ENCODE results near the gene SCLY.

DNA sequence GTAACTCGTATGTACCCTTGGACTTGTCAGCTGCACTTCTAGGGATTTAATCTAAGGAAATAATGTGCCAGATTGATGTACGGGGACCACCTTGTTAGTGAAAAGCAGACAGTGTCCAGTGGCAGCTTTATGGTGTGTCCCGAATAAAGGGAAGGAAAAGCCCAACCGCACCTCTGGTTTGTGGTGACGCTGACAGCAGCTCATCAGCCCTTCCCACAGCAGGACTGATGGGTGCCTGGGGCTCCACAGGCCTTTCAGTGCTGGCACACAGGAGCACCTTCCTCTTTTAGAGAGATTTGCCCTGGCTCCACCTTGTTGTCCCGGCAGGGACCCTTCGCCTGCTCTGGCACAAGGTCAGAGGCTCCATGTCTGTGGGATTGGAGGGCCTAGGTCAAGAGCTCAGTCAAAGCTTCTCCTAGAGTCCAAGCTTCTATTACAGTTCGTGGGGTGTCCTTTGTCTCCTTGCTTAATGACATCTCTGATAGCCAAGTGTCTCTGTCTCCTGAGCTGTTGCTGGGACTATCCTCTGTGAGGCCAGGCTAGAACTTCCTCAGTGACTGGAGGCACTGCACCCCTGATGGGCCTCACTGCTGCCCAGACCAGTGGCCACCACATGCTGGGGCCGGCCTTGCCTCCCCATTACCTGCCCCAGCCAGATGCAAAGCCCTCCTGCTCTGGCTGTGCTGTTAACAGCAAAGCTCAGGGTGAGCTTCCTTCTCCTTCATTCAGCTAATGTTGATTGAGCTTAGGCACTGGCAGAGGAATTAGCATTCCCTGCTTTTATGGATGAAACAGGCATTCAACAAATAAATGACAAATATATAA lies 33.0 kb upstream of the SCLY start:
- no peak for TF ChIP-seq ISL1 (CRISPR knock-in tag; IDR thresholded peaks at IDR 0.05)
- TF ChIP-seq ZFP3 (CRISPR knock-in tag; IDR thresholded peaks at IDR 0.05), result no peak
- TF ChIP-seq GLIS3 (CRISPR knock-in tag; IDR thresholded peaks at IDR 0.05), result no peak
- TF ChIP-seq, protein P1, sequence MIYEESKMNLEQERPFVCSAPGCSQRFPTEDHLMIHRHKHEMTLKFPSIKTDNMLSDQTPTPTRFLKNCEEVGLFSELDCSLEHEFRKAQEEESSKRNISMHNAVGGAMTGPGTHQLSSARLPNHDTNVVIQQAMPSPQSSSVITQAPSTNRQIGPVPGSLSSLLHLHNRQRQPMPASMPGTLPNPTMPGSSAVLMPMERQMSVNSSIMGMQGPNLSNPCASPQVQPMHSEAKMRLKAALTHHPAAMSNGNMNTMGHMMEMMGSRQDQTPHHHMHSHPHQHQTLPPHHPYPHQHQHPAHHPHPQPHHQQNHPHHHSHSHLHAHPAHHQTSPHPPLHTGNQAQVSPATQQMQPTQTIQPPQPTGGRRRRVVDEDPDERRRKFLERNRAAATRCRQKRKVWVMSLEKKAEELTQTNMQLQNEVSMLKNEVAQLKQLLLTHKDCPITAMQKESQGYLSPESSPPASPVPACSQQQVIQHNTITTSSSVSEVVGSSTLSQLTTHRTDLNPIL (CRISPR knock-in tag; IDR thresholded peaks at IDR 0.05; ENCODE audit: low read depth), result no peak
- TF ChIP-seq, protein P2, sequence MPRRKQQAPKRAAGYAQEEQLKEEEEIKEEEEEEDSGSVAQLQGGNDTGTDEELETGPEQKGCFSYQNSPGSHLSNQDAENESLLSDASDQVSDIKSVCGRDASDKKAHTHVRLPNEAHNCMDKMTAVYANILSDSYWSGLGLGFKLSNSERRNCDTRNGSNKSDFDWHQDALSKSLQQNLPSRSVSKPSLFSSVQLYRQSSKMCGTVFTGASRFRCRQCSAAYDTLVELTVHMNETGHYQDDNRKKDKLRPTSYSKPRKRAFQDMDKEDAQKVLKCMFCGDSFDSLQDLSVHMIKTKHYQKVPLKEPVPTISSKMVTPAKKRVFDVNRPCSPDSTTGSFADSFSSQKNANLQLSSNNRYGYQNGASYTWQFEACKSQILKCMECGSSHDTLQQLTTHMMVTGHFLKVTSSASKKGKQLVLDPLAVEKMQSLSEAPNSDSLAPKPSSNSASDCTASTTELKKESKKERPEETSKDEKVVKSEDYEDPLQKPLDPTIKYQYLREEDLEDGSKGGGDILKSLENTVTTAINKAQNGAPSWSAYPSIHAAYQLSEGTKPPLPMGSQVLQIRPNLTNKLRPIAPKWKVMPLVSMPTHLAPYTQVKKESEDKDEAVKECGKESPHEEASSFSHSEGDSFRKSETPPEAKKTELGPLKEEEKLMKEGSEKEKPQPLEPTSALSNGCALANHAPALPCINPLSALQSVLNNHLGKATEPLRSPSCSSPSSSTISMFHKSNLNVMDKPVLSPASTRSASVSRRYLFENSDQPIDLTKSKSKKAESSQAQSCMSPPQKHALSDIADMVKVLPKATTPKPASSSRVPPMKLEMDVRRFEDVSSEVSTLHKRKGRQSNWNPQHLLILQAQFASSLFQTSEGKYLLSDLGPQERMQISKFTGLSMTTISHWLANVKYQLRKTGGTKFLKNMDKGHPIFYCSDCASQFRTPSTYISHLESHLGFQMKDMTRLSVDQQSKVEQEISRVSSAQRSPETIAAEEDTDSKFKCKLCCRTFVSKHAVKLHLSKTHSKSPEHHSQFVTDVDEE (CRISPR knock-in tag; IDR thresholded peaks at IDR 0.05), result no peak
- no peak for TF ChIP-seq CSDC2 (CRISPR knock-in tag; IDR thresholded peaks at IDR 0.05)
- TF ChIP-seq, protein P3, sequence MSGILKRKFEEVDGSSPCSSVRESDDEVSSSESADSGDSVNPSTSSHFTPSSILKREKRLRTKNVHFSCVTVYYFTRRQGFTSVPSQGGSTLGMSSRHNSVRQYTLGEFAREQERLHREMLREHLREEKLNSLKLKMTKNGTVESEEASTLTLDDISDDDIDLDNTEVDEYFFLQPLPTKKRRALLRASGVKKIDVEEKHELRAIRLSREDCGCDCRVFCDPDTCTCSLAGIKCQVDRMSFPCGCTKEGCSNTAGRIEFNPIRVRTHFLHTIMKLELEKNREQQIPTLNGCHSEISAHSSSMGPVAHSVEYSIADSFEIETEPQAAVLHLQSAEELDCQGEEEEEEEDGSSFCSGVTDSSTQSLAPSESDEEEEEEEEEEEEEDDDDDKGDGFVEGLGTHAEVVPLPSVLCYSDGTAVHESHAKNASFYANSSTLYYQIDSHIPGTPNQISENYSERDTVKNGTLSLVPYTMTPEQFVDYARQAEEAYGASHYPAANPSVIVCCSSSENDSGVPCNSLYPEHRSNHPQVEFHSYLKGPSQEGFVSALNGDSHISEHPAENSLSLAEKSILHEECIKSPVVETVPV (CRISPR knock-in tag; IDR thresholded peaks at IDR 0.05), result no peak
- TF ChIP-seq, protein P4, sequence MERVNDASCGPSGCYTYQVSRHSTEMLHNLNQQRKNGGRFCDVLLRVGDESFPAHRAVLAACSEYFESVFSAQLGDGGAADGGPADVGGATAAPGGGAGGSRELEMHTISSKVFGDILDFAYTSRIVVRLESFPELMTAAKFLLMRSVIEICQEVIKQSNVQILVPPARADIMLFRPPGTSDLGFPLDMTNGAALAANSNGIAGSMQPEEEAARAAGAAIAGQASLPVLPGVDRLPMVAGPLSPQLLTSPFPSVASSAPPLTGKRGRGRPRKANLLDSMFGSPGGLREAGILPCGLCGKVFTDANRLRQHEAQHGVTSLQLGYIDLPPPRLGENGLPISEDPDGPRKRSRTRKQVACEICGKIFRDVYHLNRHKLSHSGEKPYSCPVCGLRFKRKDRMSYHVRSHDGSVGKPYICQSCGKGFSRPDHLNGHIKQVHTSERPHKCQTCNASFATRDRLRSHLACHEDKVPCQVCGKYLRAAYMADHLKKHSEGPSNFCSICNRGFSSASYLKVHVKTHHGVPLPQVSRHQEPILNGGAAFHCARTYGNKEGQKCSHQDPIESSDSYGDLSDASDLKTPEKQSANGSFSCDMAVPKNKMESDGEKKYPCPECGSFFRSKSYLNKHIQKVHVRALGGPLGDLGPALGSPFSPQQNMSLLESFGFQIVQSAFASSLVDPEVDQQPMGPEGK (CRISPR knock-in tag; IDR thresholded peaks at IDR 0.05; ENCODE audit: borderline replicate concordance), result no peak
- TF ChIP-seq PPARA (CRISPR knock-in tag; IDR thresholded peaks at IDR 0.05; ENCODE audit: borderline replicate concordance), result no peak
- TF ChIP-seq ESRRG (CRISPR knock-in tag; IDR thresholded peaks at IDR 0.05), result no peak
- no peak for TF ChIP-seq RARB (CRISPR knock-in tag; IDR thresholded peaks at IDR 0.05)
- no peak for TF ChIP-seq TOX (CRISPR knock-in tag; IDR thresholded peaks at IDR 0.05; ENCODE audit: borderline replicate concordance)
- no peak for TF ChIP-seq ZNF70 (CRISPR knock-in tag; IDR thresholded peaks at IDR 0.05)
- no peak for TF ChIP-seq ARNTL (CRISPR knock-in tag; IDR thresholded peaks at IDR 0.05; ENCODE audit: borderline replicate concordance, low read depth)

Measured in SK-N-SH treated with all-trans-retinoic acid at 6 μM for 48 hours (cell line).